H9 (cell line): ENCODE measurements around the gene PODXL2. TPM values are rescaled to one million over a fixed set of nuclear protein-coding genes. Genes with fewer than 3 reads are reported as not detected.

Experiments used
- DNase-seq: peaks from one replicate; pipeline ENCODE4 v3.0.0-alpha.2; 2017
- H2AFZ ChIP-seq: one replicate; pipeline ENCODE4 v1.6.1; 2013; ENCODE audit warnings: mild to moderate bottlenecking, low read length, control low read depth, moderate library complexity
- H2AK5ac ChIP-seq: 2 replicates; pipeline ENCODE4 v1.6.1; 2013; ENCODE audit warnings: low read length, control low read depth, mixed read lengths; ENCODE audit not compliant: insufficient read length
- H2BK120ac ChIP-seq: one replicate; pipeline ENCODE4 v1.6.1; 2013; ENCODE audit warnings: low read depth, mild to moderate bottlenecking, low read length, control low read depth, inconsistent platforms; ENCODE audit not compliant: poor library complexity, severe bottlenecking
- H2BK12ac ChIP-seq: 2 replicates; pipeline ENCODE4 v1.6.1; 2013; ENCODE audit warnings: low read length, control low read depth, mixed read lengths, low read depth; ENCODE audit not compliant: insufficient read length
- H2BK15ac ChIP-seq: 2 replicates; pipeline ENCODE4 v1.6.1; 2013; ENCODE audit warnings: low read depth, low read length, control low read depth
- H2BK20ac ChIP-seq: one replicate; pipeline ENCODE4 v1.6.1; 2013; ENCODE audit warnings: low read depth, mild to moderate bottlenecking, low read length, control low read depth, inconsistent platforms; ENCODE audit not compliant: poor library complexity, severe bottlenecking
- H2BK5ac ChIP-seq: 2 replicates; pipeline ENCODE4 v1.6.1; 2013; ENCODE audit warnings: low read length, control low read depth, mixed read lengths; ENCODE audit not compliant: insufficient read length
- H3K14ac ChIP-seq: 2 replicates; pipeline ENCODE4 v1.6.1; 2013; ENCODE audit warnings: low read length, control low read depth; ENCODE audit not compliant: insufficient read depth
- H3K18ac ChIP-seq: 2 replicates; pipeline ENCODE4 v1.6.1; 2013; ENCODE audit warnings: low read depth, mild to moderate bottlenecking, mixed read lengths, low read length, control low read depth; ENCODE audit not compliant: insufficient read length
- H3K23ac ChIP-seq: 2 replicates; pipeline ENCODE4 v1.6.1; 2013; ENCODE audit warnings: low read length, control low read depth, mixed read lengths, low read depth; ENCODE audit not compliant: insufficient read length
- H3K23me2 ChIP-seq: 2 replicates; pipeline ENCODE4 v1.6.1; 2013; ENCODE audit warnings: low read depth, mild to moderate bottlenecking, mixed read lengths, low read length, control low read depth; ENCODE audit not compliant: insufficient read length, poor library complexity, severe bottlenecking
- H3K27ac ChIP-seq: 2 replicates; pipeline ENCODE4 v1.5.1; 2013; ENCODE audit warnings: low read length, control low read depth, mixed read lengths, low read depth; ENCODE audit not compliant: insufficient read length
- H3K27me3 ChIP-seq: 2 replicates; pipeline ENCODE4 v1.6.1; 2013; ENCODE audit warnings: low read length, control low read depth, inconsistent platforms; ENCODE audit not compliant: insufficient read depth
- H3K4ac ChIP-seq: 2 replicates; pipeline ENCODE4 v1.6.1; 2013; ENCODE audit warnings: low read depth, mild to moderate bottlenecking, control low read depth, inconsistent platforms, low read length, moderate library complexity
- H3K4me1 ChIP-seq: 2 replicates; pipeline ENCODE4 v1.6.1; 2013; ENCODE audit warnings: low read length, control low read depth, inconsistent platforms; ENCODE audit not compliant: insufficient read depth
- H3K4me2 ChIP-seq: 2 replicates; pipeline ENCODE4 v1.6.1; 2013; ENCODE audit warnings: low read length, control low read depth, mixed read lengths; ENCODE audit not compliant: insufficient read length, insufficient read depth
- H3K56ac ChIP-seq: 2 replicates; pipeline ENCODE4 v1.6.1; 2013; ENCODE audit warnings: low read depth, mild to moderate bottlenecking, mixed read lengths, low read length, control low read depth; ENCODE audit not compliant: insufficient read length
- H3K79me1 ChIP-seq: 2 replicates; pipeline ENCODE4 v1.6.1; 2013; ENCODE audit warnings: low read depth, mild to moderate bottlenecking, moderate library complexity, low read length, control low read depth, inconsistent platforms; ENCODE audit not compliant: insufficient read depth, poor library complexity, severe bottlenecking
- H3K79me2 ChIP-seq: 2 replicates; pipeline ENCODE4 v1.6.1; 2013; ENCODE audit warnings: low read length, control low read depth, inconsistent platforms; ENCODE audit not compliant: insufficient read depth
- H3K9ac ChIP-seq: 2 replicates; pipeline ENCODE4 v1.6.1; 2013; ENCODE audit warnings: low read length, control low read depth, mixed read lengths; ENCODE audit not compliant: insufficient read length; ENCODE audit errors: extremely low read depth
- H3K9me3 ChIP-seq: one replicate; pipeline ENCODE4 v1.6.1; 2013; ENCODE audit warnings: low read depth, low read length, inconsistent platforms; ENCODE audit not compliant: control insufficient read depth
- H3T11ph ChIP-seq: one replicate; pipeline ENCODE4 v1.6.1; 2013; ENCODE audit warnings: mild to moderate bottlenecking, low read length, control low read depth, inconsistent platforms
- H4K20me1 ChIP-seq: one replicate; pipeline ENCODE4 v1.6.1; 2013; ENCODE audit not compliant: control insufficient read depth, insufficient read length, insufficient read depth
- H4K5ac ChIP-seq: 2 replicates; pipeline ENCODE4 v1.6.1; 2013; ENCODE audit warnings: low read depth, mild to moderate bottlenecking, mixed read lengths, low read length, control low read depth; ENCODE audit not compliant: insufficient read length
- H4K8ac ChIP-seq: replicated peaks from 2 replicates; pipeline ENCODE4 v1.6.1; 2013; ENCODE audit warnings: low read length, control low read depth, mixed read lengths, low read depth; ENCODE audit not compliant: insufficient read length
- H4K91ac ChIP-seq: 2 replicates; pipeline ENCODE4 v1.6.1; 2013; ENCODE audit warnings: low read depth, mild to moderate bottlenecking, moderate library complexity, mixed read lengths, low read length, control low read depth; ENCODE audit not compliant: insufficient read length
- H3K27ac Mint-ChIP-seq, 3 experiments: 2 replicates in 2 of 3; 3 replicates in 1 of 3; pipeline ENCODE4 v1.8.0; 2020 to 2021; ENCODE audit warnings: mixed read lengths in 3 of 3, mild to moderate bottlenecking in 1 of 3, moderate library complexity in 1 of 3
- H3K27me3 Mint-ChIP-seq: 2 replicates; pipeline ENCODE4 v1.8.0; 2021; ENCODE audit warnings: low read depth, mild to moderate bottlenecking, moderate library complexity, mixed read lengths
- H3K36me3 Mint-ChIP-seq, 3 experiments: 2 replicates in 2 of 3; 3 replicates in 1 of 3; pipeline ENCODE4 v1.8.0; 2020 to 2021; ENCODE audit warnings: low read depth in 3 of 3, mixed read lengths in 3 of 3; ENCODE audit not compliant: insufficient read depth in 1 of 3
- H3K4me1 Mint-ChIP-seq, 2 experiments: 2 replicates each; pipeline ENCODE4 v1.8.0; 2020; ENCODE audit warnings: mixed read lengths in 2 of 2
- H3K4me3 Mint-ChIP-seq, 2 experiments: 2 replicates in 1 of 2; 3 replicates in 1 of 2; pipeline ENCODE4 v1.8.0; 2020 to 2021; ENCODE audit warnings: mild to moderate bottlenecking in 2 of 2, mixed read lengths in 2 of 2, moderate library complexity in 1 of 2
- H3K9me3 Mint-ChIP-seq, 2 experiments: 2 replicates in 1 of 2; 3 replicates in 1 of 2; pipeline ENCODE4 v1.8.0; 2020; ENCODE audit warnings: mild to moderate bottlenecking in 2 of 2, mixed read lengths in 2 of 2, moderate library complexity in 1 of 2
- WGBS: extraction: QIAGEN DNeasy Blood & Tissue Kit; methylation state at CpG from one replicate; pipeline ENCODE4 v1.1.7; 2013; ENCODE audit warnings: missing lambda C conversion rate, low lambda C conversion rate, mixed read lengths; ENCODE audit not compliant: insufficient read length; ENCODE audit errors: extremely low coverage; 5-methylcytosine and 5-hydroxymethylcytosine counted together
- total RNA-seq: library from RNA; stranded (reverse); gene quantifications from 2 replicates; pipeline ENCODE4 v1.2.1, GENCODE V29; 2021
- TF ChIP-seq, protein P1 (sequence below): fragments of 200-600 bp; sonication (generic); conservative IDR thresholded peaks from 3 replicates; pipeline ENCODE4 v1.8.0; 2021; ENCODE audit warnings: antibody characterized with exemption, mild to moderate bottlenecking

PODXL2 gene
- total RNA-seq, 1 experiment from 2014 or later, result 24.6 TPM

DNA sequence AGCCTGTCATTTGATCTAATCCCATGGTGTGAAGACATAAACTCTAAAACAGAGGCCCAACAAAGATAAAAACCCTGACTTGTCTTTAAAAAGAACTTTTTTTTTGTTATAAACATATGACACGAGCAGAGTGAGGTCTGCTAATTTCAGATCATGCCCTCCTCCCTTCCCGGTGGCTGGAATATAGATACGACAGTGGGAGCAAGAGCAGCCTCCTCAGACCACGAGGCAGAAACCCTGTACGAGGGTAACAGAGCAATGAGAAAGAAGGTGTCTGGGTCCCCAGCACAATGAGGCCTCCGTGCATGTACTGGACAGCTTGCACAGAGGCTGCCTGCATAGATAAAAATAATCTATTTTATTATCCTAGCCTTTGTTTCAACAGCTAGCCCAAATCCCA is 44.3 kb upstream of the PODXL2 start:
- WGBS, result no CpG with 5 or more reads among the region's 6 CpGs
- Histone ChIP-seq H3K27me3 (no peaks in the 10 kb centered on the region), H3K79me1 (no peaks in the 10 kb centered on the region), H3K56ac (no peak overlapping the region), H2BK5ac (no peak overlapping the region), H3K9ac (no peak overlapping the region), H2AK5ac (no peak overlapping the region), H3K79me2 (no peaks in the 10 kb centered on the region), H3K4ac (no peak overlapping the region), H4K91ac (no peak overlapping the region), H2AFZ (no peak overlapping the region), H2BK120ac (no peak overlapping the region), H3K9me3 (no peaks in the 10 kb centered on the region), H3K23me2 (peaks cover 4% of the 10 kb centered on the region), H3K23ac (no peak overlapping the region), H3K4me2 (no peak overlapping the region), H2BK15ac (no peak overlapping the region), H3K27ac (no peak overlapping the region), H3T11ph (no peak overlapping the region), H4K20me1 (peaks cover 3% of the 10 kb centered on the region), H3K4me1 (no peaks in the 10 kb centered on the region), H3K14ac (no peak overlapping the region), H3K18ac (no peak overlapping the region), H2BK20ac (no peak overlapping the region), H4K5ac (no peak overlapping the region), H4K8ac (no peak overlapping the region), H2BK12ac (no peak overlapping the region)
- Mint-ChIP-seq H3K36me3 (peaks cover 0 to 2% (median under 1%) of the 10 kb centered on the region in 3 experiments; a peak in 2 of 7 replicates), H3K4me3 (no peak overlapping the region), H3K27me3 (peaks cover 2% of the 10 kb centered on the region), H3K27ac (no peak overlapping the region), H3K4me1 (peaks cover 11 to 12% of the 10 kb centered on the region in 2 experiments), H3K9me3 (no peaks in the 10 kb centered on the region)
- TF ChIP-seq, protein P1, sequence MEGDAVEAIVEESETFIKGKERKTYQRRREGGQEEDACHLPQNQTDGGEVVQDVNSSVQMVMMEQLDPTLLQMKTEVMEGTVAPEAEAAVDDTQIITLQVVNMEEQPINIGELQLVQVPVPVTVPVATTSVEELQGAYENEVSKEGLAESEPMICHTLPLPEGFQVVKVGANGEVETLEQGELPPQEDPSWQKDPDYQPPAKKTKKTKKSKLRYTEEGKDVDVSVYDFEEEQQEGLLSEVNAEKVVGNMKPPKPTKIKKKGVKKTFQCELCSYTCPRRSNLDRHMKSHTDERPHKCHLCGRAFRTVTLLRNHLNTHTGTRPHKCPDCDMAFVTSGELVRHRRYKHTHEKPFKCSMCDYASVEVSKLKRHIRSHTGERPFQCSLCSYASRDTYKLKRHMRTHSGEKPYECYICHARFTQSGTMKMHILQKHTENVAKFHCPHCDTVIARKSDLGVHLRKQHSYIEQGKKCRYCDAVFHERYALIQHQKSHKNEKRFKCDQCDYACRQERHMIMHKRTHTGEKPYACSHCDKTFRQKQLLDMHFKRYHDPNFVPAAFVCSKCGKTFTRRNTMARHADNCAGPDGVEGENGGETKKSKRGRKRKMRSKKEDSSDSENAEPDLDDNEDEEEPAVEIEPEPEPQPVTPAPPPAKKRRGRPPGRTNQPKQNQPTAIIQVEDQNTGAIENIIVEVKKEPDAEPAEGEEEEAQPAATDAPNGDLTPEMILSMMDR, result no peak
- no peak for DNase-seq
